Transverse colon (tissue), 4 donors: Measurements from ENCODE around the gene GALNT2.

Source experiments
- POLR2A ChIP-seq: fragments of 450-650 bp; IDR thresholded peaks from one replicate; pipeline ENCODE4 v1.6.1; 2016; ENCODE audit warnings: antibody characterized with exemption, mild to moderate bottlenecking, moderate library complexity
- POLR2AphosphoS5 ChIP-seq, 3 donors: sonication (generic); formaldehyde crosslinking; IDR thresholded peaks; one replicate each; pipeline ENCODE4 v1.6.1; 2016; ENCODE audit warnings: antibody characterized with exemption in 3 of 3
- TF ChIP-seq, protein P1 (sequence below), 5 experiments: fragments of 200-600 bp in 3 of 5; fragments of 450-650 bp in 2 of 5; sonication (generic) in 3 of 5; IDR thresholded peaks; 1 replicate in 2 of 5; 2 replicates in 3 of 5; pipeline ENCODE4 v1.5.1; 2016 to 2017; ENCODE audit warnings: antibody characterized with exemption in 5 of 5, inconsistent platforms in 3 of 5, mild to moderate bottlenecking in 2 of 5, moderate library complexity in 1 of 5

DNA sequence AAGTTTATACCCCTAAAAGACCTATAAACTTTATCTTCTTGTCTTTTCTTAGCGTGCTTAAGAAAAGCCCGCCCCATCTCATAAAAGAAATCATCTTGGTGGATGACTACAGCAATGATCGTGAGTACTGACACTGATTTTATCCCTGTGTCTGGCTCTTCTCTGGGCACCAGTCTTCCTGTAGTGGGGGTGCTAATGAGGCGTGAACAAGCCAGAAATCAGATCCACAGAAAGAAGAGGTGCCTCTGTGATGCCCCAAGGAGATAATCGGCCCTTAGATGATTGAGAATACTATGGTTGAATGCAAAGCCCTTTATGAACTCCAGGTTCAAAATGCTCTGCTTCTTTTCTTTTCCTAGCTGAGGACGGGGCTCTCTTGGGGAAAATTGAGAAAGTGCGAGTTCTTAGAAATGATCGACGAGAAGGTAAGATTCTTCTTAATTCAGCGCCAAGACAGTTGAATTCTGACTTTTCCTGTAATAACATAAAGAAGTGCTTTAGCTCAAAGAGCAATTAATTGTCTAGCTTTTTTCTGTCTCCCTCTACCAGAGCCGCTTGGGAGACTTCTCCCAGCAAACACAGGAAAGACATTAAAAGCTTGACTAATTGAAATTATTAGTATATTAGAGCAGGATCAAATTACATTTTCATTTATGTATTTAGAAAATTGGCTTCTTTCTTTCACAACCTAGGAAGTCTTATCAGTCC is 169.4 kb downstream of the GALNT2 start:
- TF ChIP-seq, protein P1, sequence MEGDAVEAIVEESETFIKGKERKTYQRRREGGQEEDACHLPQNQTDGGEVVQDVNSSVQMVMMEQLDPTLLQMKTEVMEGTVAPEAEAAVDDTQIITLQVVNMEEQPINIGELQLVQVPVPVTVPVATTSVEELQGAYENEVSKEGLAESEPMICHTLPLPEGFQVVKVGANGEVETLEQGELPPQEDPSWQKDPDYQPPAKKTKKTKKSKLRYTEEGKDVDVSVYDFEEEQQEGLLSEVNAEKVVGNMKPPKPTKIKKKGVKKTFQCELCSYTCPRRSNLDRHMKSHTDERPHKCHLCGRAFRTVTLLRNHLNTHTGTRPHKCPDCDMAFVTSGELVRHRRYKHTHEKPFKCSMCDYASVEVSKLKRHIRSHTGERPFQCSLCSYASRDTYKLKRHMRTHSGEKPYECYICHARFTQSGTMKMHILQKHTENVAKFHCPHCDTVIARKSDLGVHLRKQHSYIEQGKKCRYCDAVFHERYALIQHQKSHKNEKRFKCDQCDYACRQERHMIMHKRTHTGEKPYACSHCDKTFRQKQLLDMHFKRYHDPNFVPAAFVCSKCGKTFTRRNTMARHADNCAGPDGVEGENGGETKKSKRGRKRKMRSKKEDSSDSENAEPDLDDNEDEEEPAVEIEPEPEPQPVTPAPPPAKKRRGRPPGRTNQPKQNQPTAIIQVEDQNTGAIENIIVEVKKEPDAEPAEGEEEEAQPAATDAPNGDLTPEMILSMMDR (IDR thresholded peaks at IDR 0.05): no peak
- no peak for TF ChIP-seq POLR2AphosphoS5 (IDR thresholded peaks at IDR 0.05)
- no peak for TF ChIP-seq POLR2A
